HUDEP-2 (cell line): ENCODE data around the gene SGPP2.

Source experiments
- DNase-seq, 76 experiments: peaks; one replicate each; lab custom pipeline; 2025; ENCODE audit not compliant: unreplicated experiment in 76 of 76; lab: John Stamatoyannopoulos, UW

Gene SGPP2

GRCh38 chr2:222521099-222521498 is 96.8 kb downstream of the SGPP2 start:
- DNase-seq, result no peak

- DNase-seq, result no peak
Observed at GRCh38 chr2:222522082-222522481, 97.7 kb downstream of the SGPP2 start.

- no peak for DNase-seq
Observed at GRCh38 chr2:222523783-222524544, 99.6 kb downstream of the SGPP2 start.

- no peak for DNase-seq
Observed at GRCh38 chr2:222525811-222526210, 101.5 kb downstream of the SGPP2 start.

- no peak for DNase-seq
Observed at GRCh38 chr2:222526480-222527277, 102.3 kb downstream of the SGPP2 start.

- DNase-seq, result no peak
Observed at GRCh38 chr2:222532315-222532714, 108.0 kb downstream of the SGPP2 start.

GRCh38 chr2:222535477-222535876 is 111.1 kb downstream of the SGPP2 start:
- no peak for DNase-seq

GRCh38 chr2:222538535-222538934 is 114.2 kb downstream of the SGPP2 start:
- DNase-seq, result no peak

- no peak for DNase-seq
Observed at GRCh38 chr2:222544661-222545060, 120.3 kb downstream of the SGPP2 start.

- no peak for DNase-seq
Observed at GRCh38 chr2:222545823-222546795, 121.8 kb downstream of the SGPP2 start.

GRCh38 chr2:222547083-222547482 is 122.7 kb downstream of the SGPP2 start:
- DNase-seq, result no peak

GRCh38 chr2:222548992-222549391 is 124.6 kb downstream of the SGPP2 start:
- DNase-seq, result no peak

GRCh38 chr2:222554517-222554916 is 130.2 kb downstream of the SGPP2 start:
- DNase-seq, result no peak

GRCh38 chr2:222561151-222561550 is 136.8 kb downstream of the SGPP2 start:
- DNase-seq, result no peak

- peak in 32 of 76 experiments; percentile 3 to 57 (median 20) for DNase-seq
Observed at GRCh38 chr2:222561817-222562645, 137.7 kb downstream of the SGPP2 start.

GRCh38 chr2:222563106-222563718 is 138.9 kb downstream of the SGPP2 start:
- DNase-seq, result no peak

GRCh38 chr2:222563936-222564335 is 139.6 kb downstream of the SGPP2 start:
- DNase-seq, result no peak

- DNase-seq, result no peak
Observed at GRCh38 chr2:222566229-222566628, 141.9 kb downstream of the SGPP2 start.

- DNase-seq, result no peak
Observed at GRCh38 chr2:222568865-222569264, 144.5 kb downstream of the SGPP2 start.

GRCh38 chr2:222569826-222570225 is 145.5 kb downstream of the SGPP2 start:
- no peak for DNase-seq
